Activated B cell treated with CpG ODN at 0.5 μM for 24 hours (primary cell): ENCODE measurements around the gene ZNF398. TPM values are rescaled to one million over a fixed set of nuclear protein-coding genes. Genes with fewer than 3 reads are reported as not detected.
"Not testable (repeated sequence)": the region's sequence is repeated elsewhere in the genome, so short reads cannot be mapped to it uniquely, and the experiment has no call there.

Experiments
- ATAC-seq: fragments of 200-7000 bp; cut with Tn5 transposase; one replicate; pipeline ENCODE4 v1.10.0; 2021; ENCODE audit warnings: low read depth, mild to moderate bottlenecking, moderate library complexity
- CTCF ChIA-PET: fragments of 350-600 bp; sonication (Branson Sonifier 250); formaldehyde crosslinking; loops from one replicate; lab custom pipeline; 2021; ENCODE audit warnings: antibody characterized with exemption; lab: Charles Lee
- POLR2A ChIA-PET: fragments of 350-600 bp; sonication (Branson Sonifier 250); formaldehyde crosslinking; loops from one replicate; lab custom pipeline; 2021; ENCODE audit warnings: antibody characterized with exemption; lab: Charles Lee
- DNase-seq: peaks from one replicate; pipeline ENCODE4 v3.0.0; 2022
- H3K27ac Mint-ChIP-seq: one replicate; pipeline ENCODE4 v1.8.0; 2020; ENCODE audit warnings: mixed read lengths
- H3K27me3 Mint-ChIP-seq: one replicate; pipeline ENCODE4 v1.8.0; 2021; ENCODE audit warnings: mixed read lengths
- H3K36me3 Mint-ChIP-seq: one replicate; pipeline ENCODE4 v1.8.0; 2021; ENCODE audit warnings: low read depth, mixed read lengths
- H3K4me1 Mint-ChIP-seq: one replicate; pipeline ENCODE4 v1.8.0; 2021; ENCODE audit warnings: mixed read lengths
- H3K4me3 Mint-ChIP-seq: one replicate; pipeline ENCODE4 v1.8.0; 2020; ENCODE audit warnings: mild to moderate bottlenecking, mixed read lengths
- H3K9me3 Mint-ChIP-seq: one replicate; pipeline ENCODE4 v1.8.0; 2020; ENCODE audit warnings: mixed read lengths
- CTCF ChIP-seq: fragments of 200-600 bp; IDR thresholded peaks from one replicate; pipeline ENCODE4 v1.8.0; 2022; ENCODE audit warnings: antibody characterized with exemption, mild to moderate bottlenecking
- intact Hi-C: fragments of 100-400 bp; cut with micrococcal nuclease; formaldehyde crosslinking; loops from one replicate; pipeline ENCODE4 v1.15.1; 2024
- total RNA-seq: library from RNA; stranded (reverse); gene quantifications from 2 replicates; pipeline ENCODE4 v1.2.3, GENCODE V29; 2022

The ZNF398 gene
- total RNA-seq, 1 donor from 2014 or later, result 17.3 TPM

DNA sequence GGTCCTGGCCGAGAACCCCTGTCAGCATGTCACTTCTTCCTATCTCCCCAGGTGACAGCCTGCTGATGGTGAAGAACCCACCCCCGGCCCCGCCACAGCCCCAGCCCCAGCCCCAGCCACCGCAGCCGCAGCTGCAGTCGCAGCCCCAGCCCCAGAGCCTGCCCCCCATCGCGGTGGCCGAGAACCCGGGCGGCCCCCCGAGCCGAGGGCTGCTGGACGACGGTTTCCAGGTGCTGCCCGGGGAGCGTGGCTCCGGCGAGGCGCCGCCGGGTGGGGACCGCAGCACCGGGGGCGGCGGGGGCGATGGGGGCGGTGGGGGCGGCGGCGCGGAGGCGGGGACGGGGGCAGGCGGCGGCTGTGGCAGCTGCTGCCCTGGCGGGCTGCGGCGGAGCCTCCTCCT, 76.5 kb downstream of the ZNF398 start:
- CTCF ChIA-PET, result no interaction called here
- H3K27ac Mint-ChIP-seq, result no peak overlapping the region
- no peak for TF ChIP-seq CTCF
- peaks cover 53% of the 10 kb centered on the region for H3K36me3 Mint-ChIP-seq
- no peaks in the 10 kb centered on the region for H3K27me3 Mint-ChIP-seq
- no peak for ATAC-seq
- H3K4me1 Mint-ChIP-seq, result no peaks in the 10 kb centered on the region
- no peak overlapping the region for H3K4me3 Mint-ChIP-seq
- POLR2A ChIA-PET, result no interaction called here
- intact Hi-C loops, result no loop called here
- H3K9me3 Mint-ChIP-seq, result no peaks in the 10 kb centered on the region
- DNase-seq, result no peak

- no peak for TF ChIP-seq CTCF
- H3K36me3 Mint-ChIP-seq, result peaks cover 47% of the 10 kb centered on the region
- ChIA-PET POLR2A (no interaction called here), CTCF (no interaction called here)
- H3K4me3 Mint-ChIP-seq, result no peak overlapping the region
- no peaks in the 10 kb centered on the region for H3K4me1 Mint-ChIP-seq
- no peaks in the 10 kb centered on the region for H3K27me3 Mint-ChIP-seq
- H3K9me3 Mint-ChIP-seq, result no peaks in the 10 kb centered on the region
- intact Hi-C loops, result no loop called here
- no peak overlapping the region for H3K27ac Mint-ChIP-seq
- no peak for DNase-seq
- no peak for ATAC-seq
Observed at GRCh38 chr7:149224352-149224751, 77.1 kb downstream of the ZNF398 start.

- Mint-ChIP-seq H3K27me3 (no peaks in the 10 kb centered on the region), H3K27ac (no peak overlapping the region), H3K4me3 (no peak overlapping the region), H3K9me3 (no peaks in the 10 kb centered on the region), H3K4me1 (no peaks in the 10 kb centered on the region), H3K36me3 (peaks cover 41% of the 10 kb centered on the region)
- ATAC-seq (no peak), DNase-seq (no peak)
- CTCF ChIA-PET, result no interaction called here
- TF ChIP-seq CTCF, result no peak
- POLR2A ChIA-PET, result no interaction called here
- intact Hi-C loops, result no loop called here
Observed at GRCh38 chr7:149225106-149225505, 77.9 kb downstream of the ZNF398 start.

DNA sequence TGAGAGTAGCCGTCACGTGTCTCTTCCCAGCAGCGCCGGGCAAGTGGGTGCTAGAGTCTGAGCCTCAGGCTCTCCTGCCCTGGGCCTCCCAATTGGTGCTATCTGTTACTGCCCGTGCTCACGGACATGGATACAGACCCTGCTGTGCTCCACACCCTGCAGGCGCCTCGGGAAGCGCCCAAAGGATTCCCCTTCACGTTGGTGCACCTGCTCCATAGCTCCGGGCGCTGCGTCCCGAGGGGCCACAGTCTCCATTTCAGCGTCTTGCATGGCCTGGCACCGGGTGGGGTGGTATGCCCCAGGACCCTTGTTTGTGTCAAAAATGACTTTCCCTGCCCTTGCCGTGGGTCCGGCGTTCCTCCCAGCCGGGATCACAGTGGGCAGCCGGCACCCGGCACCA, 78.4 kb downstream of the ZNF398 start:
- Mint-ChIP-seq H3K27me3 (no peaks in the 10 kb centered on the region), H3K9me3 (no peaks in the 10 kb centered on the region), H3K4me3 (no peak overlapping the region), H3K27ac (no peak overlapping the region), H3K36me3 (peaks cover 38% of the 10 kb centered on the region), H3K4me1 (no peaks in the 10 kb centered on the region)
- POLR2A ChIA-PET, result no interaction called here
- ATAC-seq (no peak), DNase-seq (no peak)
- CTCF ChIA-PET, result no interaction called here
- no peak for TF ChIP-seq CTCF
- intact Hi-C loops, result no loop called here

DNA sequence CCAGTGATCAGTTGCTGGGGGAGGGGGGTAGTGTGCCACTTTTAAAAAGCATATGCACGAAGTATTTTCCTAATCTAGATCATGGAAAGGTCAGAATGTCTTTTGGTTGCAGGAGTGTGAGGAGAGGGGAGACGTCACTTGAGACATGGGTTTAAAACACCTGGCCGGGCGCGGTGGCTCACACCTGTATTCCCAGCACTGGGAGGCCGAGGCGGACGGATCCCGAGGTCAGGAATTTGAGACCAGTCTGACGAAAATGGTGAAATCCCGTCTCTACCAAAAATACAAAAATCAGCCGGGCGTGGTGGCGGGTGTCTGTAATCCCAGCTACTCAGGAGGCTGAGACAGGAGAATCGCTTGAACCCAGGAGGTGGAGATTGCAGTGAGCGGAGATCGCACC, 79.1 kb downstream of the ZNF398 start:
- peaks cover 32% of the 10 kb centered on the region for H3K36me3 Mint-ChIP-seq
- H3K27me3 Mint-ChIP-seq, H3K27ac Mint-ChIP-seq, H3K9me3 Mint-ChIP-seq, POLR2A ChIA-PET, DNase-seq, H3K4me1 Mint-ChIP-seq, CTCF ChIA-PET, intact Hi-C loops, H3K4me3 Mint-ChIP-seq, ATAC-seq: not testable (repeated sequence)

DNA sequence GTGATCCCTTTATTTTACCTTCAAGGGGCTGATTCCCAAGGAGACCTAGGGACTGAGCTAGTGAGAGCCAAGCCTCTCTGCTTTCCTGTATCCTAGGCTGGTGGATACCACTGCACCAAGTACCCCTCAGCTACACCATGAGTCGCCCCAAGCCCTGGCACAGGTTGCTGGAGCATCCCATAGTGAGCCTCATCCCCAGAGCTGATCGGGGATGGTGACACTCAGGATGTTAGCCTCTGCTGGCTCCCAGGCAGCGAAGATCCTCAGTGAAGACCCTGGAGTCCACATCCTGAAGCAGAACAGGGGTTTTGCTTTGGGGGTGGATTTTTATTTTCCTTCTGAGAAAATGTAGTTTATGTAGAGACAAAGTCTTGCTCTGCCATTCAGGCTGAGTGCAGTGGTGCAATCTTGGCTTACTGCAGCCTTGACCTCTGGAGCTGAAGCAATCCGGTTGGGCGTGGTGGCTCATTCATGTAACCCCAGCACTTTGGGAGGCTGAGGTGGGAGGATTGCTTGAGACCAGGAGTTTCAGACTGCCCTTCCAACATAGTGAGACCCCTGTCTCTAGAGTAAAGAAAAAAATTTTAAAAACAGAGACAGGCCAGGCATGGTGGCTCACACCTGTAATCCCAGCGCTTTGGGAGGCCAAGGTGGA, 79.7 kb downstream of the ZNF398 start:
- TF ChIP-seq CTCF, result no peak
- no peak overlapping the region for H3K27ac Mint-ChIP-seq
- no peaks in the 10 kb centered on the region for H3K9me3 Mint-ChIP-seq
- CTCF ChIA-PET, result no interaction called here
- POLR2A ChIA-PET, result no interaction called here
- DNase-seq, result no peak
- intact Hi-C loops, result no loop called here
- no peak overlapping the region for H3K4me3 Mint-ChIP-seq
- no peaks in the 10 kb centered on the region for H3K4me1 Mint-ChIP-seq
- no peak for ATAC-seq
- peaks cover 27% of the 10 kb centered on the region for H3K36me3 Mint-ChIP-seq
- H3K27me3 Mint-ChIP-seq, result no peaks in the 10 kb centered on the region
